Thyroid gland (tissue), 4 donors: ENCODE data around the gene GDPD3. TPM values are rescaled to one million over a fixed set of nuclear protein-coding genes. Genes with fewer than 3 reads are reported as not detected.

Experiments
- DNase-seq, 2 donors: peaks; one replicate each; pipeline ENCODE4 v3.0.0-alpha.2; 2019
- H3K27ac ChIP-seq, 3 donors: fragments of 200-600 bp; sonication (generic); 1 replicate in 2 of 3; 2 replicates in 1 of 3; pipeline ENCODE4 v1.5.1; 2016 to 2019; ENCODE audit warnings: mild to moderate bottlenecking in 1 of 3, moderate library complexity in 1 of 3
- H3K27me3 ChIP-seq: fragments of 200-600 bp; sonication (generic); one replicate; pipeline ENCODE4 v1.5.1; 2019
- H3K36me3 ChIP-seq, 2 donors: fragments of 200-600 bp; sonication (generic); one replicate each; pipeline ENCODE4 v1.5.1; 2016 to 2019
- H3K4me1 ChIP-seq, 2 donors: fragments of 200-600 bp; sonication (generic); one replicate each; pipeline ENCODE4 v1.5.1; 2017 to 2019
- H3K4me3 ChIP-seq, 3 donors: fragments of 200-600 bp; sonication (generic); replicated peaks in 1 of 3; 1 replicate in 2 of 3; 2 replicates in 1 of 3; pipeline ENCODE4 v1.5.1; 2016; ENCODE audit warnings: mild to moderate bottlenecking in 1 of 3
- H3K9me3 ChIP-seq: fragments of 200-600 bp; sonication (generic); one replicate; pipeline ENCODE4 v1.5.1; 2017
- CTCF ChIP-seq, 6 experiments: fragments of 200-600 bp in 3 of 6; fragments of 450-650 bp in 3 of 6; sonication (generic) in 3 of 6; IDR thresholded peaks; one replicate each; pipeline ENCODE4 v1.5.1; 2016 to 2019; ENCODE audit warnings: antibody characterized with exemption in 6 of 6, mild to moderate bottlenecking in 2 of 6, inconsistent platforms in 1 of 6, moderate library complexity in 1 of 6
- POLR2A ChIP-seq, 2 donors: fragments of 450-650 bp; IDR thresholded peaks; one replicate each; pipeline ENCODE4 v1.6.1; 2017; ENCODE audit warnings: antibody characterized with exemption in 2 of 2, mild to moderate bottlenecking in 2 of 2, moderate library complexity in 1 of 2
- WGBS, 2 donors: methylation state at CpG; one replicate each; pipeline ENCODE4 v1.1.5; 2017; 5-methylcytosine and 5-hydroxymethylcytosine counted together
- intact Hi-C: fragments of 100-400 bp; cut with DNase I; formaldehyde crosslinking; loops from one replicate; pipeline ENCODE4 v1.15.1; 2023
- total RNA-seq, 4 donors: library from RNA; depleted of rRNA; stranded (reverse); fragments of >200 nt; gene quantifications; one replicate each; pipeline ENCODE4 v1.2.3, GENCODE V29; 2016

Gene GDPD3
- total RNA-seq, 4 donors from 2014 or later, result 0.68 to 1.6 (median 1.2) TPM; not detected in 1

- no peaks in the 10 kb centered on the region for H3K27me3 ChIP-seq
- no peak overlapping the region for H3K4me3 ChIP-seq
- H3K36me3 ChIP-seq, result peaks cover 32 to 36% of the 10 kb centered on the region in 2 donors
- no peak for DNase-seq
- intact Hi-C loops, result loop anchor here (10.0 kb wide), 1 partner anchor 337 kb away; no protein-coding TSS in a partner anchor
- no peak for TF ChIP-seq POLR2A (IDR thresholded peaks at IDR 0.05)
- WGBS, 2 donors, result 90 to 95% methylated on average over 11 of the region's 11 CpGs
- no peak overlapping the region for H3K27ac ChIP-seq
- peaks cover 13 to 14% of the 10 kb centered on the region in 2 donors for H3K4me1 ChIP-seq
- H3K9me3 ChIP-seq, result no peaks in the 10 kb centered on the region
Measured at GRCh38 chr16:30087181-30087898, 26.0 kb downstream of the GDPD3 start.

- Histone ChIP-seq H3K36me3 (peaks cover 38 to 41% of the 10 kb centered on the region in 2 donors), H3K27me3 (no peaks in the 10 kb centered on the region), H3K4me3 (no peak overlapping the region), H3K27ac (no peak overlapping the region), H3K9me3 (no peaks in the 10 kb centered on the region), H3K4me1 (peaks cover 7 to 8% of the 10 kb centered on the region in 2 donors)
- TF ChIP-seq POLR2A (IDR thresholded peaks at IDR 0.05) (no peak), CTCF (IDR thresholded peaks at IDR 0.05) (no peak)
- intact Hi-C loops, result loop anchor here (10.0 kb wide), 1 partner anchor 338 kb away; no protein-coding TSS in a partner anchor
- WGBS, 2 donors, result 86 to 90% methylated on average over 17 to 26 of the region's 27 CpGs
- no peak for DNase-seq
Measured at GRCh38 chr16:30086291-30087140, 26.8 kb downstream of the GDPD3 start.

DNA sequence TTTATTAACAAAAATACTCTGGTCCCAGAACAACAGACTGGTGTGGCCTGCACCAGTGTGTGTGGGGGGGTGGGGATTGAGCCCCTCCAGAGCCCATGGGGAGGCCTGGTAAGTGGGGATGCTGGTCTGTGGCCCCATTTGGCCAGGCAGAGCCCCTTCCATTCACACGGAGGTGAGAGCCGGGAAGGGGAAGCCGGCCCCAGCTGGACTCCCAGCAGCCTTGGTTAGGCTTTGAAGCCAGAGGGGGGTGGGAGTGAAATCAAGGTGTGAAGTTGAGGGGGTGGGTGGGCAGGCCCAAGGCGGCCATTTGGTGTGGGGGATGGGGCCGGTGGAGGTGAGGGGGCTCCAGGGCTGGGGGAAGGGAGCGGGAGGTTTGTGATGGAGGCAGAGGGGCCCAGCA is 27.5 kb downstream of the GDPD3 start:
- no peak for TF ChIP-seq CTCF (IDR thresholded peaks at IDR 0.05)
- TF ChIP-seq POLR2A (IDR thresholded peaks at IDR 0.05), result no peak
- H3K36me3 ChIP-seq, result peaks cover 44 to 48% of the 10 kb centered on the region in 2 donors
- peaks cover under 1 to 1% of the 10 kb centered on the region in 2 donors for H3K4me1 ChIP-seq
- intact Hi-C loops, result loop anchor here (10.0 kb wide), 1 partner anchor 339 kb away; no protein-coding TSS in a partner anchor
- no peak for DNase-seq
- 76 to 88% methylated on average over 3 to 6 of the region's 6 CpGs for WGBS, 2 donors
- H3K27ac ChIP-seq, result peak overlapping the region in 1 of 3 donors; percentile 27
- no peak overlapping the region for H3K4me3 ChIP-seq
- H3K9me3 ChIP-seq, result no peaks in the 10 kb centered on the region
- no peaks in the 10 kb centered on the region for H3K27me3 ChIP-seq

- intact Hi-C loops, result loop anchor here (10.0 kb wide), 1 partner anchor 340 kb away; no protein-coding TSS in a partner anchor
- H3K36me3 ChIP-seq, result peaks cover 46 to 51% of the 10 kb centered on the region in 2 donors
- no peaks in the 10 kb centered on the region for H3K9me3 ChIP-seq
- H3K4me1 ChIP-seq, result no peaks in the 10 kb centered on the region
- no peak for DNase-seq
- TF ChIP-seq POLR2A (IDR thresholded peaks at IDR 0.05), result no peak
- no peak for TF ChIP-seq CTCF (IDR thresholded peaks at IDR 0.05)
- 66 to 72% methylated on average over 3 of the region's 3 CpGs for WGBS, 2 donors
- no peaks in the 10 kb centered on the region for H3K27me3 ChIP-seq
- H3K27ac ChIP-seq, result peak overlapping the region in 1 of 3 donors; percentile 27
- H3K4me3 ChIP-seq, result no peak overlapping the region
Measured at GRCh38 chr16:30085247-30085646, 28.1 kb downstream of the GDPD3 start.

DNA sequence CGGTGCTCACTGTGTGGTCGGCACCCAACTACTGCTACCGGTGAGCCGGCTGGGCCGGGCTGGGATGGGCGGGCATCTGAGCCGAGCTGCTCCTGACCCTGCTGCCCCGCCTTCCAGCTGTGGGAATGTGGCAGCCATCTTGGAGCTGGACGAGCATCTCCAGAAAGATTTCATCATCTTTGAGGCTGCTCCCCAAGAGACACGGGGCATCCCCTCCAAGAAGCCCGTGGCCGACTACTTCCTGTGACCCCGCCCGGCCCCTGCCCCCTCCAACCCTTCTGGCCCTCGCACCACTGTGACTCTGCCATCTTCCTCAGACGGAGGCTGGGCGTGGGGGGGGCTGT is 28.5 kb downstream of the GDPD3 start:
- no peaks in the 10 kb centered on the region for H3K27me3 ChIP-seq
- H3K4me1 ChIP-seq, result no peaks in the 10 kb centered on the region
- H3K36me3 ChIP-seq, result peaks cover 46 to 51% of the 10 kb centered on the region in 2 donors
- no peak overlapping the region for H3K4me3 ChIP-seq
- DNase-seq, result no peak
- TF ChIP-seq POLR2A (IDR thresholded peaks at IDR 0.05) (no peak), CTCF (IDR thresholded peaks at IDR 0.05) (no peak)
- WGBS, 2 donors, result 71 to 77% methylated on average over 15 to 17 of the region's 17 CpGs
- intact Hi-C loops, result loop anchor here (10.0 kb wide), 1 partner anchor 340 kb away; no protein-coding TSS in a partner anchor
- no peaks in the 10 kb centered on the region for H3K9me3 ChIP-seq
- no peak overlapping the region for H3K27ac ChIP-seq
